Hematopoietic multipotent progenitor cell treated with erythropoietin and hydrocortisone succinate and interleukin-3 and kit ligand, for 6 days (in vitro differentiated cells): ENCODE data around the gene KLK10.

Experiments used
- DNase-seq: peaks from one replicate; pipeline ENCODE4 v3.0.0-alpha.2; 2015

KLK10 gene

GRCh38 chr19:50963381-50963780 is 56.1 kb downstream of the KLK10 start:
- DNase-seq = no peak
